GM21360 (cell line): ENCODE data around the gene GNG10.
"Not testable (repeated sequence)": the region's sequence is repeated elsewhere in the genome, so short reads cannot be mapped to it uniquely, and the experiment has no call there.

Experiments used
- ATAC-seq: cut with Tn5 transposase; IDR thresholded peaks from one replicate; pipeline ENCODE4 v1.9.1; 2021; ENCODE audit warnings: mild to moderate bottlenecking, moderate library complexity; ENCODE audit not compliant: unreplicated experiment

The GNG10 gene

DNA sequence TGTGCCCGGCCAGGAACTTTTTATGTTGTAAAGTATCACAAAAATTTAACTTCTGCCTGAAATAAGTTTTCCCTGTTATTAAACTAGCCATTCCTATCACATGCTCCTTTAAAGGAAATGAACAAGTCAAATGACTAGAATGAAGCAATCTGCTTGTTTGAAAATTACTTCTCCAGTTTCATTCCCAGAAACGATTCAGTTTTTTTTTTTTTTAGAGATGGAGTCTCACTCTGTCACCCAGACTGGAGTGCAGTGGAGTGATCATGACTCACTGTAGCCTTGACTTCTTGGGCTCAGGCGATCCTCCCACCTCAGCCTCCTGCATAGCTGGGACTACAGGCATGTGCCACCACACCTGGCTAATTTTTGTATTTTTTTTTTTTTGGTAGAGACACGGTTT, 13.3 kb upstream of the GNG10 start:
- ATAC-seq: no peak

DNA sequence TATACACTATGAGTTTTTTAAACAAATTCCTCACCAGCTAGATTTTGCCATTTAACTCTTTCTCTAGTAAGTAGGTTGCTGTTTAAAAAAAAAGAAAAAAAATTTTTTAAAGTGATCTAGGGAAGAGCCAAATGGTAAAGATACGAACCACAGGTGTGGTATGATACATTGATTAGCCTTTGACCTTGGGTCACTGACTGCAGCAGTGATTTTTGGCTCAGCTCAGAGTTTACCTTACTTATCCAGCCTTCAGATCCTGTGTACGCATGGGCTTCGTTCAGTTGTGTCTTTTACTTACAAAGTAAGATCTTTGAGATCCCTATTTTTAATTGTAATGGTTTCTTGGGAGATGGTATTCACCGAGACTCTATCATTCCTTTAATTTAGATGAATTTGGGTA, 12.4 kb upstream of the GNG10 start:
- ATAC-seq: no peak

DNA sequence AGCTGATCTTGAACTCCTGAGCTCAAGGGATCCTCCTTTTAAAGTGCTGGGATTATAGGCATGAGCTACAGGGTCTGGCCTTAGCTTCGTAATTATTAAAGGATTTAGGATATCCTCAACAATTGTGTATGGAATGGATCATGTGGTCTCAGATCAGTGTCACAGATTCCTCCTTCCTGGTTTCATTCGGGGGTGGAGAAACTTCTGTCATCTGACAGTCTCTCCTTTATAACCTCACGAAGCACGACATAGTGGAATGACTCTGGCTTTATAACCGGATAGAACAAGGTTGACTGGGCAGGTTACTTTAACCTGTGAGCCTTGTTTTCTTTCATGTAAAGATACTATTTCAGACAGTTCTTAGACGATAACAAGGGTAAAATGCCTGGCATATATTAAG, 4.4 kb upstream of the GNG10 start:
- no peak for ATAC-seq

DNA sequence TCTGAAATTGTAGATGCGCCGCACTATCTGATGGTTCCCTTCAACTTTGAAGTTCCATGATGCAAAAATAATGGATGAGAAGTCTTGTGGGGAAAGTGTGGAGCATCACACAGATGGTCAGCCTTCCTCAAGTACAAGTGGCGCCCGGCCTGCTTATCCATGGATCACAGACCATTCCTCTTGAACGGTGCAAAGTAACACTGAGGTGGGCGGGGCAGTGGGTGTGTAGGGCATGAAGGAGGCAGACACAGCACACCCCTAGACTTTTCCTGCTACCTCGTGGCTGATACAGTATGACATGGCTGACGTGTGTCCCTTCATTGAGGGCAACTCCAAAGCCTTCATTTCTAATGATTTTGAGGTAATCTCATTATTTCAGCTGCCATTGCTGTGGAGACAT, 2.5 kb upstream of the GNG10 start:
- no peak for ATAC-seq

DNA sequence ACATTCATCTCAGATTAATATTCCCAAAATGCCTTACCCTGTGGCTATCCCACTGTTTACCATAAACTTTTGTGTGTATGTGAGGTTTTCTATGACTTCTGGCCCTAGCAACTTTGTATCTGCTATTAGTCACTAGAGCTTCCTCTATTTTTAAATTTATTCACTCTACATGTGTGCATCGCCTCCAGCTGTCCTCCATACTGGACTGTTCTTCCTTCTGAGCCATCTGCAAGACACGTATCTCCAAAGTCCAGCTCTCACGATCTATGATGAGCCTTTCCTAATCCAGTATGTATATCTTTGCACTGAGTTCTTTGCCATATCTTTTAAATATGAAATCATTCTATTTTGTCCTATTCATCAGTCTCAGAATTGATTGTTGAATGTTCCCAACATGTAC, 1.7 kb upstream of the GNG10 start:
- ATAC-seq: no peak

DNA sequence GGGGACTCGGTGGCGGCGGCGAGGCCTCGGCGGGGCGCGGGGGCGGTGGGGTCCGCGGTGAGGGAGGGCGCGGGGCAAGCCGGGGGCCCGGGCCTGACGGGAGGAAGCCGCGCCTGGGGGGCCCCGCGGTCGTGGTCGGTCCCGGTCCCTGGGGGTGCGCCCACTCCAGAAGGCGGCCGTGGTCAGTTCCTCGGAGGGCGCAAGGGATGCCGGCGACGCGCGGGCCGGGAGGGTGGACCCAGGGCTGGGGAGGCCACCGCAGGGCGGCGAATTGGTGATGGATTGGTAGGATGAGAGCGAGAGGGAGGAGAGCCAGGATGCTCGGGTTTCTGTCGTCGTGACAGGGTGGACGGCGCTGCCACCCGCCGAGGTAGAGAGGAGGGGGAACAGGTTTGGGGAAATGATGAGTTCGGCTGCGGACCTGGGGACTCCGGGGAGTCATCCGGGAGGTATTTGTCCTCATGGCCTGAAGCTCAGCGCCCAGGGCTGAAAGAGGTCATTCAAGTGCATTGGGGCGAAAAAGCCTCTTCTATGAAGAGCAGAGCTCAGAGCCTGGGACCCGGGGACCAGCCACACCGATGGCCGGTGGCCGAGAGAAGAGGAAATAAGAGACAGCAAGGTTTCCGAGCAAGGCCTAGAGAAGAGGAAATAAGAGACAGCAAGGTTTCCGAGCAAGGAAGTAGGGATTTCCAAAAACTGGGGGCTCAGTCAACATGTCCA, 557 bp downstream of the GNG10 start:
- peak; percentile 29 for ATAC-seq

DNA sequence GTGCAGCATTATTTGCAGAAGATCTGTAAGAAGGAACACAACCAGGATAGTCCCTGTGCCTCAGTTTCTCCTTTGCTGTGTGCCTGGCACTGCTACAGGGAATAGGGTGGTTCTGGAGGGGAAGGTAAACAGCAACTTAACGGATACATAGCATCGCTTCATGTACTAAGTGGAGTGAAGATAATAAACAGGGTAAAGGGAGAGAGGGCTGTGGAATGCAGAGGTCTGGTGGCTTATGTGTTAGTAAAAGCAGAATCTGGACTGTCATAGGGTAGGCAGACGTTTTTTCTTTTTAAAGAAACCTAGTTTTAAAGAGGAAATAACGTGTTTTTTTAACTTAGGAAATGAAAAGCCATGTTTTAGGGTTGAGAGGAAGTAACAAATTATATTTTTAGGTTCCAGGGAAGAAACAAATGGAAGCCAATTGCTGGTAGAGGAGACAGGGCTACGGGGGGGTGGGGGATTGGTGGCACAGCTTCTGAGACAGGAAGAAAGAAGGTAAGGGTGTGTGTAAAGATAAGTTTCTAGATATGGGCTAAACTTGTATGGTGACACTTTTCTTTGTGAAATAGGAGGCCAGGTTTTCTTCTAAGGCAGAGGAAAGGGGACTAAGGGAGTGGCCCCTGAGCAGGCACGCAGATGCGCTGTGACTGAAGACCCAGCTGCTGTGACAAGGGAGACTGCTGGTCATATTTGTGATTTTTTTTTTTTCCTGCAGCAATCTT, 1.3 kb downstream of the GNG10 start:
- no peak for ATAC-seq

DNA sequence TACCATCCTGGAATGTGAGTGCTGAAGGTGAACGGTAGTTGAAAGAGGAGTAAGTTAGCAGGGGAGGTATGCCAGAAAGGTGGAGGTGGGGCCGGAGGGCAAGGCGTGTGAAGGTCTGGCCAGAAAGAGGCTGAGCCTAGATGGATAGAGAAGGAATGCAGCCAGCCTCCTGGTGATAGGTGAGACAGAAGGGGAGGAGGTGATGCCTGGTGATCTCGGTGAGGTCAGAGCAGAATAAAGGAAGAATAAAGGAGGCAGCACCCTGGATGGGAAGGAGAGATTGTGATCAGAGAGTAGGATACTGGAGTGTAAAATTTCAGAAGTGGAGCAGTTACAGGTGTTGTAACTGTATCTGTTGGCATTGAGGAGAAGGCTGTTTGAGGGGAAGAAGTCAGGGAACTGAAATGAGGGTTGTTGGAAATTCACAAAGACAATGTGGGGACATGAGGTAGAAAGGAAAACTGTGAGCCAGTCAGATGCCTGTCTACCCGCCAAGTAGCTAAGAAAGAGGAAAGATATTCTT, 2.0 kb downstream of the GNG10 start:
- ATAC-seq: no peak

DNA sequence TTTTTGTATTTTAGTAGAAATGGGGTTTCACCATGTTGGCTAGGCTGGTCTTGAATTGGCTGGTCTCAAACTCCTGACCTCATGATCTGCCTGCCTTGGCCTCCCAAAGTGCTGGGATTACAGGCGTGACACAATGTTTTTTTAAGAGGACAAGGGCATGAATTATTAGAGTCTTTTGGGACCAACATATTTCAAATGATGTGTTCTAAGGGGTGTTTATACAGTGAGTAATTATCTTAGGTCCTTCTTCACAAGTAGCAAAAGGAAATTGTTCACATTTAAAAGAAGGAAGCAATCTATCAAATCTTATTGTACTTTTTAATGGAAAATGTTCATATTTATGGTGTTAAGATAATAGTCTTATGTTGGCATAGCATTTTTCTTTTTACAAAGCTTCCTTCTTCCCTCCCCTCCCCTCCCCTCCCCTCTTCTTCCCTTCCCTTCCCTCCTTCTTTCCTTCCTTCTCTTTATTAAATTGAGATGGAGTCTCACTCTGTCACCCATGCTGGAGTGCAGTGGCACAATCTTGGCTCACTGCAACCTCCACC, 6.7 kb downstream of the GNG10 start:
- no peak for ATAC-seq

DNA sequence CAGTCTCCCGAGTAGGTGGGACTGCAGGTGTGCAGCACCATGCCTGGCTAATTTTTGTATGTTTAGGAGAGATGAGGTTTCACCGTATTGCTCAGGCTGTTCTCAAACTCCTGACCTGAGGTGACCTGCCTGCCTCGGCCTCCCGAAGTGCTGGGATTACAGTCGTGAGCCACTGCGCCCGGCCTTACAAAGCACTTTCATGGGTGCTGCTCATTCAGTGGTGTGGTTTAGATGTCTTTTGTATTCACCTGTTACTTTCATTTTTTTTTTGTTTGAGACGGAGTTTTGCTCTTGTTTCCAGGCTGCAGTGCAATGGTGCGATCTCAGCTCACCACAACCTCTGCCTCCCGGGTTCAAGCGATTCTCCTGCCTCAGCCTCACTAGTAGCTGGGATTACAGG, 7.2 kb downstream of the GNG10 start:
- ATAC-seq: not testable (repeated sequence)

DNA sequence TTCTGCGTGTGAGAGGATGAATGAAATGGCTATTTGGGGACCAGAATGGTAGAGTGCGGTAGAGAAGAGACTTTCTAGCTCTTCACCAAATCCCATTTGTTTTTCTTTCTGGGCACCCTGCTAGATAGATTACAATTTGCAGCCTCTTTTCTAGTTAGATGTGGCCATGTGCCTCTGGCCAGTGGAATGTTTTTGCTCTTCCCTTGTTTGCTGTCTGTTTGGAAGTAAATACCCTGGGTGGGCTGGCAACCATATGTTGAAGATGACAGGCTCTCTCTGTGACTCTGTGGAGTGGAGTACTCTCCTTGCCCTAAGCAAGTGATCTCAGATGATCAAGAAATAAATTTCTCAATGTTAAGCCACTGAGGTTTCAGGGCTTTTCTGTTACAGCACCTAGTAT, 12.9 kb downstream of the GNG10 start:
- ATAC-seq: no peak

DNA sequence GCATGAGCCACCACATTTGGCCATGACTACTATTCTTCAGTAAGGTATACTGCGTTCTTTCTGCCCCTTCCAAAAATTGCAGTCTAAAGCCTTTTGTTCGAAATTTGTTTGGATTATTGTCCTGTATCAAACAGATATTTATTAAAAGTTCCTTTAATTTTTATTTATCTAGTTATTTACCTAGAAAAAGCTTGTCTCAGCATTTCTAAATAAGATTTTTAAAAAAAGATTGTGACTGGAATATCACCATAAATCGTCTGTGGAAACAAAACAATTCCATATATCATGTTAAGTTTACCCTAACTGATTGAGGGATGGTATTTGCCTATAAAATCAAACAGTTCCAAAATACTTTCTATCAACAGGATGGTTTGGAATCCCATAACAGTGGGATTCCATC, 14.7 kb downstream of the GNG10 start:
- no peak for ATAC-seq

DNA sequence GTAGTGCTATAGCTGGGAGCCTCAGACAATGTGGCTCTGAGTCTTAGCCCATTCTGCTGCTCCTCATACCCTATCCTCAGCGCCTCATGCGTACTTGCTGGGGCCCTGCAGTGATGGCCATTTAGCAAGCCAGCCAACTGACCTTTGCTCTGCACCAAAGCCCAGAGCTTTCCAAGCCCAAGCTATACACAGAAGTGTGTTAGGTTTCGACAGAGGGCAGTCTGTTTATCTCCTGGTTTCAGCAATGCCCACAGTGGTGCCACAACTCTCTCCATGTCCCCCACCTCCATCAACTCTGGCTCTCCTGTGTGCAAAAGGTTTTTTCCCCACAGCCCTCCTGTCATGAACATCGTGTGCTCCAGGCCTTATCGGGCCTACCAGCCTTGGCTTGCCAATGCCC, 16.9 kb downstream of the GNG10 start:
- ATAC-seq: no peak

DNA sequence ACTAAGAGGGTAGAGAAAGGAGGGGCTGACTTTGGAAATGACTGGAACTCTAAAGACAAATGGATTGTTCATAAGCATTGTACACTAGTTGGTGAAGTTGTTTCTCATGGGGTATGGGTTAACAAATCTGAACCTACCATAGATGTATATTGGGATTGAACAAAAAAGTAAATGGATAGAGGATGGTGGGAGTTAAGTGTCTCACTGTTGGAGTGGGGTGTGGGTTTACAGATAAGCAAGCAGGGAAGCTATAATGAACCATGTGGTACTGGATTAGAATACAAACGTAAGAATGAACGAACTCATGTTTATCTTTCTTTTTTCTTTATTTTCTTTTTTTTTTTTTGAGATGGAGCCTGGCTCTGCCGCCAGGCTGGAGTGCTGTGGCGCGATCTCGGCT, 17.8 kb downstream of the GNG10 start:
- ATAC-seq: no peak

DNA sequence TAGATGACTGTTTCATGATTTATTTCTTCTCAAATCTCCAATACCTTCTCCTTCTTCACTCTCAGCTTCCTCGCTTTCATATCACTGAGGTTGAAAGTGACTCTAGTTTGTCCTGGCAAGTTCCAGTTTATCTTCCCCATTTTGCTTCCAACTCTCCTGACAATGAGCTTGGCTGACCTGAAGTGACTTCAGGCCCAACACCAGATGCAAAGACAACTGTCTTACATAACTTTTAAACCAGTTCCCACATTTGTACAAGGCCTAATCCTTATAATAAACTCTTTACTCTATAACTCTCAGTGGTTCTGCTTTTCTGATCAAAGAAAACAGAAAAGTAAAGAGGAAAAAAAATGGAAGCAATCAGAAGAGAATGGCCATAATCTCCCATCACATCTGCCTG, 22.0 kb downstream of the GNG10 start:
- no peak for ATAC-seq

DNA sequence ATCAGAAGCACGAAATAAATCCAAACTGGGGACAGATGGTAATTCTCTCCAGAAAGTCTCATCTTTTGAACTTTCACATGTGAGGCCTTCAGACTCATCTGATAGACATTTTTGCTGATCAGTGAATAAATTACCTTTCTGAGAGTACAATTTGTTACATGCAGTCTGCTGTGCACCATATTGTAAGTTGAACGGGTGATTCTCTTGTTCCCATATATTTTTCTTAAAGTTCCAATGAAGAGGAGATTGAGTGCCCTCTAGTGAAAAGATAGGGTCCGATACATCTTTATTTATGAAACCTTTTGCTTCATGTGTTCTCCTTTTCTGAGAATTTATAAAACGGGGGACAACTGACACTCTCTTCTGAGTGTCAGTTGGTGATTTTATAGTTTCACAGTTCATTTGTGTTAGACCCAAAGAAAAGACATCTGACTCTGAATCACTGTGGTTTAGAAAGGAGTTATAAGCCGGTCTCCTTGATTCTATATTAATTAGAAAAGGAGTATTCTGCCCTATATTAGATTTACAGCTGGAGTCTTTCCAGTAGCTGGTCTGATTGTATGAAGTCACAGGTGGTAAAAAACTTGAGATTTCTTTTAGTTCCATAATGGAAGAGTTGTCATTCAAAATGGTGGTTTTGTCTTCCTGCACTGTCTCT, 30.4 kb downstream of the GNG10 start:
- no peak for ATAC-seq

DNA sequence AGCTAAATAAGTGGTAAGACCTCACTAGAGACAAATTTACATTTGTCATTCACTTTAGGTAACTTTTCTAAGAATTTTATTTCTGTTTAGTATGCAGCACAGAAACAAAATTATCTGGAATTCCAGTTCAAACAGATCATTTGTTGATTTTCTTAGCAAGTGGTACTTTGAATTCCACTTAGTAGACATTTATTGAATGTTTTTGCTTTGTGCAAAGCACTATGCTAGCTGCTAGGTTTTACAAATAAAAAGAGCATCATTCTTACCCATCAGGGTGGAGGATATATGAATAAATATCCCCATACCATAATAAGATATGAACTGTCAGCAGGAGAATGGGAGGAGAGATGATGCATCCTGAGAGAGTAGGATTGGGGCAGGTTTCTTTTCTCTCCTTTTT, 35.4 kb downstream of the GNG10 start:
- ATAC-seq: no peak

DNA sequence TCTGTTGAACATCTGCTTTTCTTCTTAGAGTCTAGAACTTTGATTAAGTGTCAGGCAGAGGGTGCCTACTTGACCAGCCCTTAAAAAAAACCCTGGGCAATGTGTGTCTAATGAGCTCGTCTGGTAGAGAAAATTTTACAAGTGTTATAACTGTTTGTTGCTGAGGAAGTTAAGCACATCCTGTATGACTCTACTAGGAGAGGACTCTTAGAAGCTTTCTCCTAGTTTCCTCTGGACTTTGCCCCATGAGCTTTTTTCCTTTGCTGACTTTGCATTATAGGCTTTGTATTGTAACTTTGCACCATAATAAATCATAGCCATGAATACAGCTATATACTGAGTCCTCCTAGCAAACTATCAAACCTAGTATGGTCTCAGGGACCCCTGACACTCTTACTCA, 39.4 kb downstream of the GNG10 start:
- no peak for ATAC-seq

DNA sequence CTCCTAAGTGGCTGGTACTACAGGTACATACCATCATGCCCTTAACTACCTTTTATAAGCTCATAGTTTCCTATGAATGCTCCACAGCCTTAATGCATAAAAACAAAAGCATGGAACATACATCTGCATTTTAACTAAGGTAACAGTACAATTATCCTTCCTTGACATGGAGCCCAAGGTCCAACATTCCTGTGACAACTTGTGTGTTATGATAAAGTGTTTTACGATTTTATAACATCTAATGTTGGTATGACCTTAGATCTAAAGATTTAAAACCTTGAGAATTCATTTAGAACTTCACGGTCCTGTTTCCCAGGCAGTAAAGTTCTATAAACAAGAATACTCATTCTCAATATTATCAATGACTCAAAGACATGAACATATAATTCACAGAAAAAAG, 43.1 kb downstream of the GNG10 start:
- ATAC-seq: no peak

DNA sequence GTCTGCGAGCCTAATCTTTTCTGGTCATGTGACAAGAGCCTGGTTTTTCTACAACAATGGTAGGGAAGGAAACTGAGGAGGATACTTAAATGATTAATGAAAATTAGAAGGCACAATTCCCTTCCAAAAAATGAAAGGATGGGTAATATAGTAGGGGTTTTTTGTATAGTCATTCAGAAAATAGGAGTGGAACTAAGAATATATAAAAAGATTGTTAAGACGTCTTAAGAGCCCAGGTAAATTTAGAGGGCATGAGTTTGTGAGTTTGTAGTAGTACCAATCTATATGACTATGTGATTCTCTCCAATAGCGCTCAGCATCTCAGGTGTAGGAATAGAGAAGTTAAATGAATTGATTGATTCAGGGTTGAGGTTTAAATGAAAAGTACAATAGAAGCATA, 50.1 kb downstream of the GNG10 start:
- ATAC-seq: no peak

DNA sequence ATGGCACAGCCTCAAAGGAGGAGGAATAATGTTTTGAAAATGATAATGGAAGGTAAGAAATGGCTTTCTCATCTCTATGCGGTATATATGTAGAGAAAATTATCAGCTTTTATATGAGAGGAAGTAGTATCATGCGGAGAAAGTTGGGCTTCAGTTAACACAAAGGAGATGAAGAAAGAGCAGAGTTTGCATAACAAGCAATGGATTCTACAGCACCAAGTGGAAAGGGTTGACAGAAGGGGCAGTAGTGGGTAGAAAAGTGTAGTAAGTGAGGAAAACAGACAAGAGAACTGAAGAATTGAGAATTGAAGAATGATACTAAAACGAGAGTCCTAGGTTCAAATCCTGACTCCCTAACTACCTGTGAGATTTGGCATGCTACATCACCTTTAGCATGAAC, 51.0 kb downstream of the GNG10 start:
- ATAC-seq: no peak

DNA sequence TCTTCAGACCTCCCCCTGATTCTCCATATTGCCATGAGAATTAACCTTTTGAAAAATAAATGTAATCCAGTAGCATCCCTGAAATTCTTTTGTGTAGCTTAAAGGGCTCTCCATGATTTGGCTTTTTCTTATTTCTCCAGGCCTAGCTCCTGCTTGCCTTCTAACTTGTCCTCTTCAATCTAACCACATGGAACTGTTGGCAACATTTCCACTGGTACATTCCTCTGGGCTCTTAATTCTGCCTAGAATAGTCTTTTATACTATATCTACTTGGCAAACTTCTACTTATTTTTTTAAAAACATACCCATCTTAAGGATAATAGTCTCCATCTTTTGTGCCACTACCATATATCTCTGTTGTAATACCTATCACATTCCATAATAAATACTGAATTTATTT, 54.1 kb downstream of the GNG10 start:
- no peak for ATAC-seq
